GM12878 (cell line): ENCODE measurements around the gene B3GNT7.

ENCODE experiments used
- MTA2 ChIP-seq: fragments of 450-650 bp; IDR thresholded peaks from 2 replicates; pipeline ENCODE4 v1.6.1; 2016; ENCODE audit warnings: low read depth, mild to moderate bottlenecking, moderate library complexity
- POLR2A ChIP-seq: IDR thresholded peaks from 2 replicates; pipeline ENCODE4 v1.6.1; 2011; ENCODE audit warnings: low read depth, mild to moderate bottlenecking, low read length
- RB1 ChIP-seq: fragments of 450-650 bp; formaldehyde crosslinking; IDR thresholded peaks from 2 replicates; pipeline ENCODE4 v1.6.1; 2017; ENCODE audit warnings: mild to moderate bottlenecking, borderline replicate concordance
- SIX5 ChIP-seq: IDR thresholded peaks from 2 replicates; pipeline ENCODE4 v1.6.1; 2011; ENCODE audit warnings: mild to moderate bottlenecking, low read depth, low read length, moderate library complexity; ENCODE audit not compliant: severe bottlenecking
- SMARCA5 ChIP-seq: fragments of 450-650 bp; IDR thresholded peaks from 2 replicates; pipeline ENCODE4 v1.6.1; 2017; ENCODE audit warnings: mild to moderate bottlenecking
- TF ChIP-seq, protein P1 (sequence below), 3 experiments: IDR thresholded peaks in 2 of 3; conservative IDR thresholded peaks in 1 of 3; 2 replicates each; pipeline ENCODE4 v1.5.1; 2011; ENCODE audit warnings: low read depth in 3 of 3, low read length in 3 of 3, mild to moderate bottlenecking in 3 of 3, control low read depth in 2 of 3, moderate library complexity in 2 of 3, inconsistent platforms in 1 of 3, mixed read lengths in 1 of 3; ENCODE audit not compliant: control insufficient read depth in 2 of 3, insufficient read depth in 1 of 3; ENCODE audit errors: extremely low read depth in 1 of 3
- TF ChIP-seq, protein P2 (sequence below): IDR thresholded peaks from 2 replicates; pipeline ENCODE4 v1.6.1; 2011; ENCODE audit warnings: borderline replicate concordance, low read depth, mild to moderate bottlenecking, moderate library complexity, low read length; ENCODE audit not compliant: insufficient read depth, poor library complexity, severe bottlenecking
- TF ChIP-seq, protein P3 (sequence below): IDR thresholded peaks from 2 replicates; pipeline ENCODE4 v1.6.1; 2012; ENCODE audit warnings: low read length, inconsistent platforms
- TF ChIP-seq, protein P4 (sequence below): fragments of 450-650 bp; formaldehyde crosslinking; IDR thresholded peaks from 2 replicates; pipeline ENCODE4 v1.5.0; 2022; ENCODE audit warnings: mild to moderate bottlenecking, missing genetic modification characterization
- TF ChIP-seq, protein P5 (sequence below): fragments of 450-650 bp; formaldehyde crosslinking; IDR thresholded peaks from 2 replicates; pipeline ENCODE4 v1.4.0; 2020; ENCODE audit warnings: mild to moderate bottlenecking, moderate library complexity

DNA sequence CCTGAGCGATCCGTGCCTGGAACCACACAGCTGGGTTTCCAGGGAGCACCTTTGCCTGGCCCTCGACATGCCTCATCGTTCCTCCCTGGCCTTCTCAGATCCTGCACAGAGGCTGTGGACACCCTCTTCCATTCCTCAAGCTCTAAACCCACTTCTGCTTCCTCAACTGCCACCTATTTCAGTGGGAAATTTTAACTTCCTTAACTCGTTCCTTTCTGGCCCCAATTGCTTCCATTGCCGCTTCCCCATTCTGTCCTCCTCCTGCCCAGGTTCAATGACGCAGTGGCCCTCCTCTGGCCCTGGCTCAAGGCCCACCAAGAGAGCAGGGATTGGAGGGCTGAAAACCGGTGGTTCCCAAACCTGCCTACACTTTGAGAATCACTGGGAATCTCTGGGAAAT, 4.8 kb upstream of the B3GNT7 start:
- TF ChIP-seq, protein P1, sequence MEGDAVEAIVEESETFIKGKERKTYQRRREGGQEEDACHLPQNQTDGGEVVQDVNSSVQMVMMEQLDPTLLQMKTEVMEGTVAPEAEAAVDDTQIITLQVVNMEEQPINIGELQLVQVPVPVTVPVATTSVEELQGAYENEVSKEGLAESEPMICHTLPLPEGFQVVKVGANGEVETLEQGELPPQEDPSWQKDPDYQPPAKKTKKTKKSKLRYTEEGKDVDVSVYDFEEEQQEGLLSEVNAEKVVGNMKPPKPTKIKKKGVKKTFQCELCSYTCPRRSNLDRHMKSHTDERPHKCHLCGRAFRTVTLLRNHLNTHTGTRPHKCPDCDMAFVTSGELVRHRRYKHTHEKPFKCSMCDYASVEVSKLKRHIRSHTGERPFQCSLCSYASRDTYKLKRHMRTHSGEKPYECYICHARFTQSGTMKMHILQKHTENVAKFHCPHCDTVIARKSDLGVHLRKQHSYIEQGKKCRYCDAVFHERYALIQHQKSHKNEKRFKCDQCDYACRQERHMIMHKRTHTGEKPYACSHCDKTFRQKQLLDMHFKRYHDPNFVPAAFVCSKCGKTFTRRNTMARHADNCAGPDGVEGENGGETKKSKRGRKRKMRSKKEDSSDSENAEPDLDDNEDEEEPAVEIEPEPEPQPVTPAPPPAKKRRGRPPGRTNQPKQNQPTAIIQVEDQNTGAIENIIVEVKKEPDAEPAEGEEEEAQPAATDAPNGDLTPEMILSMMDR (IDR thresholded peaks at IDR 0.05 in 2 of 3, conservative IDR thresholded peaks at IDR 0.05 in 1 of 3; ENCODE audit: control insufficient read depth in 2 of 3, extremely low read depth in 1 of 3, insufficient read depth in 1 of 3, low read depth in 3 of 3, low read length in 3 of 3), result no peak
- no peak for TF ChIP-seq SIX5
- no peak for TF ChIP-seq POLR2A
- TF ChIP-seq, protein P2, sequence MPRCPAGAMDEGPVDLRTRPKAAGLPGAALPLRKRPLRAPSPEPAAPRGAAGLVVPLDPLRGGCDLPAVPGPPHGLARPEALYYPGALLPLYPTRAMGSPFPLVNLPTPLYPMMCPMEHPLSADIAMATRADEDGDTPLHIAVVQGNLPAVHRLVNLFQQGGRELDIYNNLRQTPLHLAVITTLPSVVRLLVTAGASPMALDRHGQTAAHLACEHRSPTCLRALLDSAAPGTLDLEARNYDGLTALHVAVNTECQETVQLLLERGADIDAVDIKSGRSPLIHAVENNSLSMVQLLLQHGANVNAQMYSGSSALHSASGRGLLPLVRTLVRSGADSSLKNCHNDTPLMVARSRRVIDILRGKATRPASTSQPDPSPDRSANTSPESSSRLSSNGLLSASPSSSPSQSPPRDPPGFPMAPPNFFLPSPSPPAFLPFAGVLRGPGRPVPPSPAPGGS, result no peak
- TF ChIP-seq, protein P3, sequence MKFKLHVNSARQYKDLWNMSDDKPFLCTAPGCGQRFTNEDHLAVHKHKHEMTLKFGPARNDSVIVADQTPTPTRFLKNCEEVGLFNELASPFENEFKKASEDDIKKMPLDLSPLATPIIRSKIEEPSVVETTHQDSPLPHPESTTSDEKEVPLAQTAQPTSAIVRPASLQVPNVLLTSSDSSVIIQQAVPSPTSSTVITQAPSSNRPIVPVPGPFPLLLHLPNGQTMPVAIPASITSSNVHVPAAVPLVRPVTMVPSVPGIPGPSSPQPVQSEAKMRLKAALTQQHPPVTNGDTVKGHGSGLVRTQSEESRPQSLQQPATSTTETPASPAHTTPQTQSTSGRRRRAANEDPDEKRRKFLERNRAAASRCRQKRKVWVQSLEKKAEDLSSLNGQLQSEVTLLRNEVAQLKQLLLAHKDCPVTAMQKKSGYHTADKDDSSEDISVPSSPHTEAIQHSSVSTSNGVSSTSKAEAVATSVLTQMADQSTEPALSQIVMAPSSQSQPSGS, result no peak
- TF ChIP-seq, protein P4, sequence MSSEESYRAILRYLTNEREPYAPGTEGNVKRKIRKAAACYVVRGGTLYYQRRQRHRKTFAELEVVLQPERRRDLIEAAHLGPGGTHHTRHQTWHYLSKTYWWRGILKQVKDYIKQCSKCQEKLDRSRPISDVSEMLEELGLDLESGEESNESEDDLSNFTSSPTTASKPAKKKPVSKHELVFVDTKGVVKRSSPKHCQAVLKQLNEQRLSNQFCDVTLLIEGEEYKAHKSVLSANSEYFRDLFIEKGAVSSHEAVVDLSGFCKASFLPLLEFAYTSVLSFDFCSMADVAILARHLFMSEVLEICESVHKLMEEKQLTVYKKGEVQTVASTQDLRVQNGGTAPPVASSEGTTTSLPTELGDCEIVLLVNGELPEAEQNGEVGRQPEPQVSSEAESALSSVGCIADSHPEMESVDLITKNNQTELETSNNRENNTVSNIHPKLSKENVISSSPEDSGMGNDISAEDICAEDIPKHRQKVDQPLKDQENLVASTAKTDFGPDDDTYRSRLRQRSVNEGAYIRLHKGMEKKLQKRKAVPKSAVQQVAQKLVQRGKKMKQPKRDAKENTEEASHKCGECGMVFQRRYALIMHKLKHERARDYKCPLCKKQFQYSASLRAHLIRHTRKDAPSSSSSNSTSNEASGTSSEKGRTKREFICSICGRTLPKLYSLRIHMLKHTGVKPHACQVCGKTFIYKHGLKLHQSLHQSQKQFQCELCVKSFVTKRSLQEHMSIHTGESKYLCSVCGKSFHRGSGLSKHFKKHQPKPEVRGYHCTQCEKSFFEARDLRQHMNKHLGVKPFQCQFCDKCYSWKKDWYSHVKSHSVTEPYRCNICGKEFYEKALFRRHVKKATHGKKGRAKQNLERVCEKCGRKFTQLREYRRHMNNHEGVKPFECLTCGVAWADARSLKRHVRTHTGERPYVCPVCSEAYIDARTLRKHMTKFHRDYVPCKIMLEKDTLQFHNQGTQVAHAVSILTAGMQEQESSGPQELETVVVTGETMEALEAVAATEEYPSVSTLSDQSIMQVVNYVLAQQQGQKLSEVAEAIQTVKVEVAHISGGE, result no peak
- TF ChIP-seq, protein P5, sequence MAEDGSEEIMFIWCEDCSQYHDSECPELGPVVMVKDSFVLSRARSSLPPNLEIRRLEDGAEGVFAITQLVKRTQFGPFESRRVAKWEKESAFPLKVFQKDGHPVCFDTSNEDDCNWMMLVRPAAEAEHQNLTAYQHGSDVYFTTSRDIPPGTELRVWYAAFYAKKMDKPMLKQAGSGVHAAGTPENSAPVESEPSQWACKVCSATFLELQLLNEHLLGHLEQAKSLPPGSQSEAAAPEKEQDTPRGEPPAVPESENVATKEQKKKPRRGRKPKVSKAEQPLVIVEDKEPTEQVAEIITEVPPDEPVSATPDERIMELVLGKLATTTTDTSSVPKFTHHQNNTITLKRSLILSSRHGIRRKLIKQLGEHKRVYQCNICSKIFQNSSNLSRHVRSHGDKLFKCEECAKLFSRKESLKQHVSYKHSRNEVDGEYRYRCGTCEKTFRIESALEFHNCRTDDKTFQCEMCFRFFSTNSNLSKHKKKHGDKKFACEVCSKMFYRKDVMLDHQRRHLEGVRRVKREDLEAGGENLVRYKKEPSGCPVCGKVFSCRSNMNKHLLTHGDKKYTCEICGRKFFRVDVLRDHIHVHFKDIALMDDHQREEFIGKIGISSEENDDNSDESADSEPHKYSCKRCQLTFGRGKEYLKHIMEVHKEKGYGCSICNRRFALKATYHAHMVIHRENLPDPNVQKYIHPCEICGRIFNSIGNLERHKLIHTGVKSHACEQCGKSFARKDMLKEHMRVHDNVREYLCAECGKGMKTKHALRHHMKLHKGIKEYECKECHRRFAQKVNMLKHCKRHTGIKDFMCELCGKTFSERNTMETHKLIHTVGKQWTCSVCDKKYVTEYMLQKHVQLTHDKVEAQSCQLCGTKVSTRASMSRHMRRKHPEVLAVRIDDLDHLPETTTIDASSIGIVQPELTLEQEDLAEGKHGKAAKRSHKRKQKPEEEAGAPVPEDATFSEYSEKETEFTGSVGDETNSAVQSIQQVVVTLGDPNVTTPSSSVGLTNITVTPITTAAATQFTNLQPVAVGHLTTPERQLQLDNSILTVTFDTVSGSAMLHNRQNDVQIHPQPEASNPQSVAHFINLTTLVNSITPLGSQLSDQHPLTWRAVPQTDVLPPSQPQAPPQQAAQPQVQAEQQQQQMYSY (CRISPR knock-in tag), result no peak
- no peak for TF ChIP-seq MTA2
- TF ChIP-seq SMARCA5, result no peak
- TF ChIP-seq RB1, result no peak
